GM18508 (cell line): ENCODE data around the gene ELAVL3.

Experiments
- ATAC-seq: cut with Tn5 transposase; IDR thresholded peaks from one replicate; pipeline ENCODE4 v1.9.1; 2021; ENCODE audit warnings: moderate number of reproducible peaks; ENCODE audit not compliant: insufficient read depth, unreplicated experiment

ELAVL3 gene

DNA sequence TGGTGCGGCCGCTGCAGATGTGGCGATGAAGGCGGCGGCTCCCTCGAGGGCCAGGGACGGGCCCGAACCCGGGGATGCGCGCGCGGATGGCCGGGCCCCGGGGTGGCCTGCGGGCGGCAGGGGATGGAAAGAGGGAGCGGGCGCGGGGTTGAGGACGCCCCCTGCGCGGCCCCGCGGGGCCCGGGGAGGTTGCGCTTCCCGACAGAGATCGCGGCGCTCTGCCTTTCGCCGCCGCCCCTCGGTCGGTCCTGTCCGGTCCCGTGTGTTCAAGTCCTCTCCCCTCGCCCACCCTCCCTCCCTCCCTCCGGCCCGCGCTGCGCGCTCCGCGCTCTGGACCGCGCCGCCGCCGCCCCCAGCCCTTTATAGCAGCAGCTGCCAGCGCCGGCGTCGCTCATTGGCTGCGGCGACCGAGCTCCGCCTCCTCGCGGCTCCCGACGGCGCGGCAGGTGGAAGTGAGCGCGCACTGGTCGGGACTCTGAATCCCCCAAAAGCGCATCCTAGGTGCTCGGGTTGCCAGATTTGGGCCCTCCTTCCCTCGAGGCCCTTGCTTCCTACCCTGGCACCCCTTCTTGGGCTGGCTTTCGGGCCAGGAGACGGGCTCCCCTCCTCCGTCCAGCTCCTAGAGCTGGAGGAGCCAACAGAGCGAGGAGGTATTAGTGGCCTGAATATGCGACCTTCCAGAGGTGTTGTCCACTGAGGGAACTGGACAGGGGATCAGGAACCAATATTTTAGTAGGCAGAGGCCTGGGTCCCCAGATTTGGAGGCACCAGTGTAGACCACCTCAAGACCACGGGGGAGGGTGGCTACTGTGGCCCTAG is at the start of gene ELAVL3:
Gene ELAVL3 (minus strand): TSS at position 332 of the 819 bp plus-strand sequence. CDS start 438 bp downstream, outside the sequence.
- no peak for ATAC-seq

DNA sequence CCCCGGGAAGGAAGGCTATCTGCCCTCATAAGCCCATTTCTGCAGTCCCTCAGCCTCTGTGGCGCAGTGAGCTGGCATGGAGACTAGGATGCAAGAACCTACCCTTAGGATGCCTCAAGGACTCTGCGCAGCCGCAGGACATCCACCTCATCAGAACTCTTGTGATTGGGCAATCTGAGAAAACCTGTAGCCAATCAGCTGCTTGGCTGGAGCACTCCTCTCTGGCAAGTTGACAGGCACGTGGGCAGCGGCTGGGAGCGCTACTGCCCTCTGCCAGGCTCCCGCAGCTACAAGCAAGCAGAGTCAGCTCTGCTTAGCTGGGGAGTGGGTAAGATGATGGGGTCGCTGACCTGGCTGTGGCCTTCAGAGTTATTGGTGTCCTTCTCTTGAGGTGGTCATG is 49.6 kb upstream of the ELAVL3 start:
- ATAC-seq: no peak

DNA sequence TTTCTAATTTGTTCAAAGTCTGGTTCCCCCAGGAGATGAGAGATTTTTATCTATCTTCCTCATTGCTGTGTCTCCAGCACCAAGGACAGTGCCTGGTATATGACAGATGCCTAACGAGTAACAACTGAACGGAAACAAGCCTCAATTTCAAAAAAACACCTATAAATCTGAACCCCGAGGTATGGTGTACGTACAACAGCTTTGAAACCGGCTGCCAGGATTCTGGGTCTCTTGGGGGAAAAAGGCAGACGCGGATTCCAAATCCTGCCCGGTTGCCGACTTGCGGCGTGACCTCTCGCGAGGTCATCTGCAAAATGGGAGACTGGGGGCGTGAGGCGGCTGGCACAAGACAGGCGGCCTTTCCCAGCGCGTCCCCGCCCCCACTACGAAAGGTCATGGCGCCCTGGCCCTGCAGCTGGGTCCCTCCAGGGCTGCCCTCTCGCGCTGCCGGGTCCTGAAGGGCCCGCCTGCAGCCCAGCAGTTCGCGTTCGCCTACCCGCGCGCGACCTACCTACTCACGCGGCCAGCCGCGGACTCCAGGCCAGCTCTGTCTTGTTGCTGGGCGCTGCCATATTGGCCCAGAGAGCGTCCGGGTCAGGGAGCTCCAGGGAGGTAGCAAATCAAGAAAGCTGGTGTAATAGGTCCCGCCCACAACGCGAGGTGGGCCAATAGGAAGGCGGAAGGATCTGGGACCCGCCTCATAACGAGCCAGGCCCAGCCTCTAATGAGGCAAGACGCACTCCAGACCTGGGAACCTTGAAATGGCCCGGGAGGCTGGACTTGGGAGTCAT is 47.9 kb upstream of the ELAVL3 start, which contains the start of gene ECSIT:
Gene ECSIT (minus strand): TSS at position 584 of the 791 bp plus-strand sequence. CDS start 9,964 bp downstream, outside the sequence.
- ATAC-seq: peak; percentile 60

DNA sequence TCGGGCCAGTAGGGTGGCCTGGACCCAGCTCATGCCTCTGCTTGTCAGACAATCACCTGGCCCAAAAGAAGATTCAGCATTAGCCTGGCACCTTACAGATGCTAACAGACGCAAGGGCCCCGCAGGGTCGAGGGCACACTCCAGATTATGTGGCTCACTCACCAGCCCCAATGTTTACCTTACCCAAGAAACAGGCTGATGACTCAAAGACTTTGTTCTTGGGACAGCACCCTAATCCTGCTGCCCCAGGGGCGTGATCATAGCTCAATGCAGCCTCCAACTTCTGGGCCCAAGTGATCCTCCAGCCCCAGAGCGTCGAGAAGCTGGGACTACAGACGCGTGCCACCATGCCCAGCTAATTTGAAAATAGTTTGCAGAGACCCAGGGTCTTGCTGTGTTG is 38.3 kb upstream of the ELAVL3 start:
- no peak for ATAC-seq

DNA sequence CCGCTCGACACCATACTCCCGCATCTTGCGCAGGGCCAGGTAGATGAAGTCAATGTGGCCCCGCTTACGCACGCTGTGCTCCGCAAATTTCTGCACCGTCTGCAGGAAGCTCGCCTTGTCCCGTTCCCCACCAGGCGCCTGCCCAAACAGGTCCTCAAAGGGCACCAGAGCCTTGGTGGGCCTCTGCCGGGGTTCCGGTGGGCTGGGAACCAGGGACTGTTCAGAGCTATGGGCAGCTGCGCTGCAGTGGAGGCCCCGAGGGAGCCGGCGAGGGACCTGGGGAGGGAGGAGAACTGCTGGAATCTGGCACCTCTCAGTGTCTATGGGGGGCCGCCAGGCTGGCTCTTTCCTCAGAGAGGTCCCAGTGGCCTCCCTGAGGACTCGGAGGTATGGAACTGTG is 33.1 kb upstream of the ELAVL3 start:
- no peak for ATAC-seq

DNA sequence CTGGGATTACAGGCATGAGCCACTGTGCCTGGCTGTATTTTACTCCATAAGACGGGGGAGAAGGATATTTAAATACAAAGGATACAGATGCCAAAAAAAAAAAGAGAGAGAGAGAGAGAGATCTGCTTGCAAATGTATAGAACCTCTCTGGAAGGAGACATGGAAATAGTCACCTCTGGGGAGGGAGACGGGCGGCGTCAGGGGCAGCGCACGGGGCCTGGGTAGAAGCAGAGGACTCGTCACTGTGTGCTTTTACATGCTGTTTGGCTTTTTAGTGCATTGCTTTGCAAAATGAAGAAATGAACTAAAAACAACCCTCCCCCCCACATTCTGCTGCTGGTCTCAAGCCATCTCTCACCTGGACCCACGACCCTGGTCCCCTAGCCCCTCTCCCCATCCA is 29.6 kb upstream of the ELAVL3 start:
- no peak for ATAC-seq

DNA sequence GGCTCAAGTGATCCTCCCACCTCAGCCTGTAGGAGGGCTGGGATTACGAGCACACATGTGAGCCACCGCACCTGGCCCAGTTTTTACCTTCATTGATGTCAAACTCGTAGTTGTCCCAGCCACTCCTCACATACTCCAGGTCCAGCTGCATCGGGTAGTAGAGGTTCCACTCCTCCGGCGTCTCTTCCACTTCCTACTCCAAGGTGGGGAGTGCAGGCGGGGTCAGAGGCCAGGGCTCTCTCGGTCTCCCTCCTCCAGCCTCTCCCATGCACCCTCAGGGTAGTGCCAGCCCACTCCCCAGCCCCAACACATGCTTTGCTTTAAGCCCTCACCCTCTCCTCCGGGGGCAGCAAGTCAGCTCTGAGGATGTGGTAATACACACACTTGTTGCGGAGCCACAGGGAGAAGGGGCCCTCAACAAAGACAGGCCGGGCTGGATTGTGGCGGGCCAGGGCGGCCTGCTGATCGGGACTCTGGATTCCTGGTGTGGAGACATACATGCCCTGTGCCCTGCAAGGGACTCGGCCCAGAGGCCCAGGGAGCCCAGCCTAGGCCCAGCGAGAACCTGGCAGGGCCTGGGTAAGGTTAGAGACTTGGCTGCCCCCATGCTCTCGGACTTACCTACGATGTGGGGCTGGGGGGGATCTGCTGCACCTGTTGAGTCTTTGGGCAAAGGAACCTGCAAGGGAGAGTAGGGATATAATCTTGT is 26.7 kb upstream of the ELAVL3 start:
- ATAC-seq: no peak

DNA sequence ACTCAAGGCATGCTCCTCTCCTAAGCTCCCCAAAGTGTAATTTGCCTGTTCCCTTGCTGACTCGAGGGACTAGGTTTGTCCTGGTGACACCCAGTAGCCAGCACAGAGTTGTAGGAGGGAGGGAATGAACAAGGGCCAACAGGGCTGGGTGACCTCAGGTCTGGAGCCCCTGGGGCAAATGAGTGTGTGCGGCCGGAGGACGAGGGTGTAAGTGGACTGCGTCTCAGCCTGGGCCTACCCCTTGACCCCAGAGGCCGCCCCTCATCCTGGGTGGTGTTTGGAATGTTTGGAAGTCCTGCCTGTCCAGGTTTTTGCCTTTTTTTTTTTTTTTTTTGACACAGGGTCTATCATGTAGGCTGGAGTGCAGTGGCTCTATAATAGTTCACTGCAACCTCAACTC is 26.1 kb upstream of the ELAVL3 start:
- ATAC-seq: no peak

DNA sequence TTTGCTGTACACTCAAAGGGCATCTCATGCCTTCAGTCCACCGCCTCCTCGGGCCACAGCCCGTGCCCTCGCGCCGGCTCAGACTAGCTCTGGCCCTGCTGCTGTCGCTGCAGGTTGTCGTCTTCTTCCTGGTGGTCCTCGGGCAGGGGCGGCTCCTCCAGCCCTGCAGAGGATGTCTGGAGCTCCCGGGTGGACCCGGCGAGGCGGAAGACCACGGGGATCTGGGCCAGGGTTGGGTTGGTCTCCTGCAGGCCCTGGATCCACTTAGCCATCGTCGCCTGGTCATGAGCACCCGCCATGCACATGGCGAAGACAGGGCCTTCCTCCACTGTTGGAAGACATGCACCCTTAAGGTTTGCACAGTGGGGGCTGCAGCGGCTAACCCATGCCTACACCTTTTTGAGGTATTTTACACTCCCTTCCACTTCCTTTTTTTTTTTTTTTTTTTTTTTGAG is 25.3 kb upstream of the ELAVL3 start:
- peak; percentile 24 for ATAC-seq

DNA sequence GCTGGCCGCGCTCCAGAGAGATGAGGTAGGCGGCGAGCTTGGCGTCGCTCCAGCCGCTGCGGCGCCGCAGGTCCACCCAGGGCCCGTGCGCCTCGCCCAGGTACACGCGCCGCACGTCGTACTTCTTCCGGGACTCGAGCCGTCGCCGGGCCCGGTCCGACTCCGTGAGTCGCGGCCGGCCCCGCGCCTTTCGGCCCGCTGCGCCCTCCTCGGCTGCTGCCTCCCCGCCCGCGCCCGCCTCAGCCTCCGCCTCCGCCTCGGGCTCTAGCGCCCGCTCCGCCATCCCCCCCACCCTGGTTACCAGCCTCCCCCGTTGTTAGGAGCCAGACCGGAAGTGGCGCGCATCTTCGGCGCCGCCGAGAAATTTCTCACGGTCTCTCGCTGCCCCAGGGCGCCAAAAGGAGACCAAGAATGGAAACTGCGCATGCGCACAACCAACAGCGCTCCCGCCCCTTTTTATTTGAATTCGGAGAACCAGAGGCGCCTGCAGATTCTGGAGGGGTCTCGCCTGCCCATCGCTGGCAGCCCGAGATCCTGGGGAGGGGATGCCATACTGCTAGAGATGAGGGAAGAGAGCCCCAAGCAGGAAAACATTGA is 24.8 kb upstream of the ELAVL3 start, which contains the start of gene ZNF653:
Gene ZNF653 (minus strand): TSS at position 336 of the 597 bp plus-strand sequence. CDS start 53 bp downstream, at position 283.
- peak; percentile 22 for ATAC-seq

DNA sequence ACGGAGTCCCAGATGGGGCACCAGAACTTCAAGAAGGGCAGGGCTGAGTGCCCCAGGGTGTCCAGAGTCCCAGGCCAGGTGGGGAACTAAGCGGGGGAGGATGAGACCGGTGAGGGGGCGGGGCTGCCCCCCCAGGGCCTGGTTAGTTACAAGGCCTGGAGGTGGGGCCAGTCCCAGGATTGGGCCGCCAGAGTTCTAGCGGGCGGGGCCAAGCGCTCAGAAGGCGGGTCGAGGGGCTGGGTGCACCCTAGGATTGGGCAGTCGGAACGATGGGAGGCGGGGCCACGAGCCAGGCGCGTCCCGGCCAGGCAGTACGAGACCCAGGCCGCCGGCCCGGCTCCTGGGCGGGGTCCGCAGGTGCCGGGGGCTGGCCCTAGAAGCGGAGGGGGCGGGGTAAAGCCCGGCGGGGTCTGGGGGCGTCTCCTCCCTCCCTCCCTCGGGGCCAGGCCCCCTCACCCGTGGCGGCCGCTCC is 24.2 kb upstream of the ELAVL3 start:
- peak; percentile 62 for ATAC-seq

DNA sequence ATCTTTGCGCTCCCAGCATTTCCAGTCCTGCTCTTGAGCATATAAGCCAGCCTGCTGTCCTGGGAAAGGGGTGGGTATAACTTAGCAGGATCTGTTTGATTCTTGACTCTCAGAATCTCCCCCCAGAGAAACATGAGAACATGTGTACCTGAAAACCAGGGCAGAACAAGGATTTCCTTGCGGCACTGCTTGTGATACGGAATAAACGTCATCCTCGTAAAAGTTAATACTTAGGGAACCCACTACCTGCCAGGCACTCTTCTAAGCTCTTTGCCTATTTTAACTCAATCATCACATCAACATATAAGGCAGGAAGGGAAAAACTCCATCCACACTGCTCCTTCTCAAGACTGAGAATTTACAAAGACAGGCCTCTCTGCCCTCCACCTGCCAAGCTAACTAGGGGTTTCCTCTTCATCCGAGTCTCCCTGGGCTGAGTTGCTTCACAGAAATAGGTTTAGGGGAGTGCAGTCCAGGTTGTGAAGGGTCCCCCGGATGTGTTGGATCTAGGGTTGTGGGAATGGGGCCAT is 23.7 kb upstream of the ELAVL3 start:
- no peak for ATAC-seq

DNA sequence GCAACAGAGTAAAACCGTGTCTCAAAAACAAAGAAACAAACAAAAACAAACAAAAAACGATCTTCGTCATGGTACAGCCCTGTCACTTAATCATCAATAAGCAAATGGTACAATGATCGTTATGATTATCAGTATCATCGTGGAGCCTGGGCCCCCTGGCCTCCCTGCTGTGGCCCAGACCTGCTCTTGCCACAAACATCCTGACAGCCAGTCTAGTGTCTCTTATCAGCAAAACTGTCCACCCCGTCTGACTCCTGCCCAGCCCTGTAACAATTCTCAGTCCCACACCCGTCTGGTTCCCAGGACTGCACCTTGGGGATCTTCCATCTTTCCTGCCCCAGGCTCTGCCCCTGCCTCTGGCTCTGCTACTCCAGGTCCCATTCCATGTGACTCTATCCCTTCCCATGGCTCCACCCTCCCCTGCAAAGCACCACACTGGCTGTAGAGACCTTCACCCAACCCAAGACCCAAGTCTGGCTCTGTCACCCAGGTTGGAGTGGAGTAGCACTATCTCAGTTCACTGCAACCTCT is 19.1 kb upstream of the ELAVL3 start:
- ATAC-seq: no peak

DNA sequence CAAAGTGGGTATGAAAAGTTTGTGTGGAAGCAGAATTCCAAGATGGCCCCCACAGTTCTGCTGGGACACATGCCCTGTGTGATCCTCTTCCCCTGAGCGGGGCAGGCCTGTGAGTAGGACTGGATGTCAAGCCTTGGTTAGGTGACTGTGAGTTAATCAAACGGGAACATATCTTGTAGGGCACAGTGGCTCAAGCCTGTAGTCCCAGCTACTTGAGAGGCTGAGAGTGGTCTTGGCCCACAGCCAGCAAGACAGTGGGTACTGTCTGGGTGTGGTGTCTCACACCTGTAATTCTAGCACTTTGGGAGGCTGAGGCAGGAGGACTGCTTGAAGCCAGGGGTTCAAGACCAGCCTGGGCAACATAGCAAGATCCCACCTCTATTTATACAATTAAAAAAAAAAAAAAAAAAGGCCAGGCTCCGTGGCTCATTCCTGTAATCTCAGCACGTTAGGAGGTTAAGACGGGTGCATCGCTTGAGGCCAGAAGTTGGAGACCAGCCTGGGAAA is 18.4 kb upstream of the ELAVL3 start:
- ATAC-seq: no peak

DNA sequence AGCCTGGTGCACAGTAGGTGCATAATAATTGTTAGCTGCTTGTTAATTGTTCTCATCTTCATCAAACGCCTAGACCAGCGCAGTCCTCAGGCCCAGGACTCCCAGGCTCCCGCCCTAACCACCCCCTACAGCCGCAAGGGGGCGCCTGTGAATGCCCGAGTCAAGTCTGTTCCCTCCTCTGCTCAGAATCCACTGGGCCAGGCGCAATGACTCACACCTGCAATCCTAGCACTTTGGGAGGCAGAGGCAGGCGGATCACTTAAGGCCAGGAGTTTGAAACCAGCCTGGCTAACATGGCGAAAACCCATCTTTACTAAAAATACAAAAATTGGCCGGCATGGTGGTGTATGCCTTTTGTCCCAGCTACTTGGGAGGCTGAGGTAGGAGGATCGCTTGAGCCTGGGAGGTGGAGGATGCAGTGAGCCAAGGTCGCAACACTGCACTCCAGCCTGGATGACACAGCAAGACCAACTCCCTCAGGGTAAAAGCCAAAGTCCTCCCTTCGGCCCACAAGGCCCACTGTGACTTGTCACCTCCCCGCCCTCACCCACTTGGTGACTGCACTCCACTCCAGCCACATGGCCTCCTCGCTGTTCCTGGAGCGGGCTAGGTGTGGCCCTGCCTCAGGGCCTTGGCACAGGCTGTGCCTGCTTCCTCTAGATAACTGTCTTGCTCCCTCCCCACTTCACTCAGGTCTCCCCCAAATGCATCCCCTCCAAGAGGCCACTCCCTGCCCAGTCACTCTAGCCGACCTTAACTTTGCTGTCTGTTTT is 15.7 kb upstream of the ELAVL3 start:
- no peak for ATAC-seq

DNA sequence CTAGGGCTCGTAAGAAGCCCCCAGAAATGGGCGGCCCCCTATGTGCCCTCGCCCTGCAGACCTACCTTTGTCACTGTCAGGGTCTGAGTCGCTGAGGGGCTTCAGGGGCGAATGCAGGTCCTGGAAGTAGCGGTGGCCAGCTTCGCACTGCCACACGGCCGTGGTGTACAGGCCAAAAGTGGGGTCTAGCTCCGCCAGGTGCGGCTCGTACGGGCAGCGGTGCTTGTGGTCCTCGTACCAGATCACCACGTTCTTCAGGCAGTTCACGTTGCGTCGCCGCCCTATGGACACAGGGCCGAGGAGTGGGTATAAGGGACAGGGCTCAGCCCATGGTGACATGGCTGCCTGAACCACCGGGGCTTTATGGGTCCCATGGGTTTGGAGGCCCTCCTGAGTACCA is 15.0 kb upstream of the ELAVL3 start:
- ATAC-seq: no peak

DNA sequence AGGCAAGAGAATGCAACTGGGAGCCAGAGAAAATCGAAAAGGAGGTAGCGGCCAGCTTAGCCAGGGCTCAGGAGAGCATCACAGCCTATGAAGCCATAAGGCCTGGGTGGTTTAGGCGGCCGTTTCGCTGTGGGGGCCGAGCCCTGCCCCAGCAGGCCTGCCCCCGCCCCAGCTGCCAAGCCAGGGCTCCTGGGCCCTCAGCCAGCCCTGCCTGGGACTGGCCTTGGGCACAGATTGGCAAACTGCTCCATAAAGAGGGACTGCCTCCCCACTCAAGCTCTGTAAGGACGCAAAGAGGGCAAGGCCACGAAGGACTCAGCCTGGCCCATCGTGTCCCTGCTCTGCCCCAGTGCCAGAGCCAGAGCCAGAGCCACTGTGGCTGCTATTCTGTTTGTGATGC is 14.6 kb upstream of the ELAVL3 start:
- ATAC-seq: no peak

DNA sequence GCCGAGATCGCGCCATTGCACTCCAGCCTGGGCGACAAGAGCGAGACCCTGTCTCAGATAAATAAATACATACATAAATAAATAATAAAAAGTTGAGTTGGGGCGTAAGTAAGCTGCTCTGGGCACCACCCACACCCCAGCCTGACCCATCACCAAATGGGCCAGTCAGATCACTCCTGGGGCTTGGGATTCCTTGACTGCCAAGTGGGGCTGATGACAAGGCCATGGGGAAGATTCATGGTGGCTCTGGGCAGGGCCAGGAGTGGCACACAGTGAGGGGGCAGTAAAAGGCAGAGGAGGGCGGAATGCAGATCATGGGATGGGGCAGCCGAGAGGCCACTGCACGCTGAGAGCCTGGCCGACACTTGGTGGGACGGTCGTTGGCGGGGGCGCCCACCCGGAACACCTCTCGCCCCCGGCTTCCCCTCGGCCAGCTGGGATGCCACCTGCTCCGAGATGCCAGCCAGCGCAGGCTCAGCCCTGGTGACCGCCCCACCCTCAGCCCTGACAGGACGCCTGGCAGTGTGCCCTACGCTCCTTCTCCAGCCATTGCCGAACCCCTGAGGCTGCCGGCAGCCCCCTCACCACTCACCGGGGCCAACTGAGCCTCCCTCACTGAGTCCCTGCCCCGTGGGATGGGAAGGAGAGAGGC is 13.9 kb upstream of the ELAVL3 start:
- no peak for ATAC-seq
